Measurements from ENCODE around the gene TAX1BP3. TPM values are rescaled to one million over a fixed set of nuclear protein-coding genes. Genes with fewer than 3 reads are reported as not detected.

TAX1BP3 gene
- total and polyA plus RNA-seq, 2 of the 13 experiments (the other 11 are each of a cell fraction or from before 2014, with no cell fraction given) = 16.7 to 45.1 TPM

- TF ChIP-seq ETV6 (CRISPR knock-in tag; conservative IDR thresholded peaks at IDR 0.05) (no peak), LCORL (IDR thresholded peaks at IDR 0.05) (no peak), LCORL (CRISPR knock-in tag; IDR thresholded peaks at IDR 0.05) (no peak), CERS6 (CRISPR knock-in tag; IDR thresholded peaks at IDR 0.05) (no peak), ELK4 (CRISPR knock-in tag; IDR thresholded peaks at IDR 0.05; ENCODE audit: borderline replicate concordance) (no peak), CHD2 (IDR thresholded peaks at IDR 0.05; ENCODE audit: low read depth, low read length) (no peak), HIC2 (CRISPR knock-in tag; IDR thresholded peaks at IDR 0.05; ENCODE audit: low read depth) (no peak), MBD4 (IDR thresholded peaks at IDR 0.05; ENCODE audit: borderline replicate concordance, low read length) (no peak), ZNF138 (CRISPR knock-in tag; IDR thresholded peaks at IDR 0.05; ENCODE audit: low read depth) (no peak), ETS1 (CRISPR knock-in tag; IDR thresholded peaks at IDR 0.05) (no peak), MEIS2 (CRISPR knock-in tag; IDR thresholded peaks at IDR 0.05) (no peak)
These were observed 16.8 kb upstream of the TAX1BP3 start (continued) for GRCh38 chr17:3685174-3685573.
